Heart left ventricle (tissue), 13 donors: Measurements from ENCODE around the gene ASCC1.

Experiments
- POLR2A ChIP-seq, 2 donors: fragments of 450-650 bp; IDR thresholded peaks; one replicate each; pipeline ENCODE4 v1.6.1; 2017; ENCODE audit warnings: antibody characterized with exemption in 2 of 2, mild to moderate bottlenecking in 2 of 2, moderate library complexity in 2 of 2
- TF ChIP-seq, protein P1 (sequence below), 12 donors: fragments of 200-600 bp; sonication (generic) in 4 of 12; IDR thresholded peaks; one replicate each; pipeline versions ENCODE4 v1.5.0 to v1.8.0; 2018 to 2022; ENCODE audit warnings: antibody characterized with exemption in 12 of 12, mild to moderate bottlenecking in 5 of 12
- donor health status: ischemic (EF 13 %, LVEDD 7.1; RV severe dilation, severe dysfunction).
- donor health status: DM: no; HTN: yes; CAD: no.
- donor health status: DM: no; HTN: no; CAD: no.
- donor health status: ischemic (EF 25% LVEDD 6.9; RV normal size, moderate dysfunction).
- donor health status: ischemic (EF 25% LVEDD 5.7; RV mildly dilated, moderate dysfunction).
- donor health status: ischemic (EF 35%, LVEDD 5.7; RV mildly dilated, moderate dysfunction).
- donor health status: nonischemic (EF 11% LVEDD 7.7; RV severe dilation, severe dysfunction).
- donor health status: DM: yes; HTN: yes; CAD: no.
- donor health status: PGD.
- donor health status: ischemic (EF 29% LVEDD 5.4; RV normal size, mild dysfunction).
- donor health status: nonischemic (EF 23%, LVEDD 6.1; RV moderate dilation, normal function).

GRCh38 chr10:72087392-72087968, 128.6 kb downstream of the ASCC1 start:
- TF ChIP-seq, protein P1, sequence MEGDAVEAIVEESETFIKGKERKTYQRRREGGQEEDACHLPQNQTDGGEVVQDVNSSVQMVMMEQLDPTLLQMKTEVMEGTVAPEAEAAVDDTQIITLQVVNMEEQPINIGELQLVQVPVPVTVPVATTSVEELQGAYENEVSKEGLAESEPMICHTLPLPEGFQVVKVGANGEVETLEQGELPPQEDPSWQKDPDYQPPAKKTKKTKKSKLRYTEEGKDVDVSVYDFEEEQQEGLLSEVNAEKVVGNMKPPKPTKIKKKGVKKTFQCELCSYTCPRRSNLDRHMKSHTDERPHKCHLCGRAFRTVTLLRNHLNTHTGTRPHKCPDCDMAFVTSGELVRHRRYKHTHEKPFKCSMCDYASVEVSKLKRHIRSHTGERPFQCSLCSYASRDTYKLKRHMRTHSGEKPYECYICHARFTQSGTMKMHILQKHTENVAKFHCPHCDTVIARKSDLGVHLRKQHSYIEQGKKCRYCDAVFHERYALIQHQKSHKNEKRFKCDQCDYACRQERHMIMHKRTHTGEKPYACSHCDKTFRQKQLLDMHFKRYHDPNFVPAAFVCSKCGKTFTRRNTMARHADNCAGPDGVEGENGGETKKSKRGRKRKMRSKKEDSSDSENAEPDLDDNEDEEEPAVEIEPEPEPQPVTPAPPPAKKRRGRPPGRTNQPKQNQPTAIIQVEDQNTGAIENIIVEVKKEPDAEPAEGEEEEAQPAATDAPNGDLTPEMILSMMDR (IDR thresholded peaks at IDR 0.05) = no peak
- no peak for TF ChIP-seq POLR2A (IDR thresholded peaks at IDR 0.05)
